HG02610 (cell line): ENCODE results near the gene CDH22.

Source experiments
- ATAC-seq: cut with Tn5 transposase; IDR thresholded peaks from one replicate; pipeline ENCODE4 v1.9.1; 2021; ENCODE audit warnings: mild to moderate bottlenecking, moderate library complexity; ENCODE audit not compliant: unreplicated experiment

Gene CDH22

DNA sequence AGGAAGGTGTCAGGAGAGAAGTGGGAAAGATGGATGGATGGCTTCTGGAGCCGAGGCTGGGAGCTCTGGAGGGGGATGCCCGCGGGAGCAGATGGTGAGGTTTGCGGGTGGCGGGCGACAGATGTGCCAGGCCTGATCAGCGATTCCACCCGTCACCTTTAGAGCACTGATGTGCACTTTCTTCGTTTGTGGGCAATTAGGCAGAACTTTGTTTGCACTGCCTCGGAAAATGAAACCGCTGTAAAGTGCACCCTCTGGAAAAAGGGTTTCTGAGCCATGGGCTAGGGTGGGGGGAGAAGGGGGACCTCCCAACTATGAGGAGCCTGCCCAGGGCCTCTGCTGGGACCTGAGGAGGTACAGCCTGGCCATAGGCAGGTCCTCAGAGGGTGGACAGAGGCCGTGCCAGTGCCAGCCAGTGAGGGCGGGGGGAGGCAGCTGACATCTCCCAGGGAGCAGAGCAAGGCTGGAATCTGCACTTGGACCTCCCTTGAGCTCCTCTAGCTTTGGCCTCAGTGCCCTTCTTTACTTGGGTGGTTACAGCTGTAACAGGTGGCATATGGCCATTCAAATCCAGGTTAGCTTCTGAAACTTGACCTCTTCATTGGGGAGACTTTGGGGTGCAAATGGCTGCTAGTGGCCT is 131.4 kb downstream of the CDH22 start:
- ATAC-seq = no peak

DNA sequence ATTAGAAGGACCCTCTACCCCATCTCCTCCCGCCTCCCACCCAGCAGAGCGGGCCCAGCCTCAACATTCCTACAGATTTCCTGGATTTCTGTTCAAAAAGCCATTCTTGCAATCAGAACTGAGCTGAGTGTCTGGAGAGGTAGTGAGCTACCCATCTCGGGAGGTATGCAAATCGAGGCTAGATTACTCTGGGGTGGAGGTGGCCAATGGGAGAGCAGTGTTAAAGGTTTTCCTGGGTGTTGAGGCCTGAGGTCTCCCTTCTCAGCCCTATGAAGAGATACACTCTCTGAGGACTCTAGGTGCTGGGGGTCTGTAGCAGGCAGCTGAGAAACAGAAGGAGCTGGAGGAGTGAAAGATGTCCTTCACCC is 133.2 kb downstream of the CDH22 start:
- no peak for ATAC-seq

- ATAC-seq = no peak
Measured at GRCh38 chr20:46174469-46175126, 133.7 kb downstream of the CDH22 start.

- ATAC-seq = no peak
Measured at GRCh38 chr20:46173652-46174468, 134.4 kb downstream of the CDH22 start.

DNA sequence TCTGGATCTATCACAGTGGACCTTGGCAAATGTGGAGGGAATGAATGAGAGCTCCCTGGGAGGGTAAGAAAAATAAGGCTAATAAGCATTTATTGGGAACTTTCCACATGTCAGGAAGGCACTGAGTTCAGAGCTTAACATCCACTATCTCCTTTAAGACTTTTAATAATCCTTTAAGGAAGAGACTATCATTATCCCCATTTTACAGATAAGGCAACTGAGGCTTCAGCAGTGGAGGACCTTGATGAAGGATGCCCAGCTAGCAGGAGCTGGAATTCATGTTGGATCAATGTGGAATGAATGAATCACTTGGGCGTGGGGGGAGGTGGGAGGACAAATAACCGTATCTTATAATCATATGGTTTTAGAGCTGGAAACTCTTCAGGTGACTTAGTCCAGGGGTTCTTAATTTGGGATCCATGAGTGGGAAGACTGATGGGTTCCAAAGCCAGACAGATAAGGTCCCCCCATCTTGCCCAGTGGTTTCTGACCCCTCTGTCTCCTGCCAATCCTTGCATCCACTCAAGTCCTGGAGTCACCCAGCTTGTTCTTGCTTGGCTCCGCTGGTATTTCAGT is 135.2 kb downstream of the CDH22 start:
- no peak for ATAC-seq

GRCh38 chr20:46172455-46172854 is 135.8 kb downstream of the CDH22 start:
- no peak for ATAC-seq

- ATAC-seq = no peak
Measured at GRCh38 chr20:46171909-46172308, 136.4 kb downstream of the CDH22 start.

DNA sequence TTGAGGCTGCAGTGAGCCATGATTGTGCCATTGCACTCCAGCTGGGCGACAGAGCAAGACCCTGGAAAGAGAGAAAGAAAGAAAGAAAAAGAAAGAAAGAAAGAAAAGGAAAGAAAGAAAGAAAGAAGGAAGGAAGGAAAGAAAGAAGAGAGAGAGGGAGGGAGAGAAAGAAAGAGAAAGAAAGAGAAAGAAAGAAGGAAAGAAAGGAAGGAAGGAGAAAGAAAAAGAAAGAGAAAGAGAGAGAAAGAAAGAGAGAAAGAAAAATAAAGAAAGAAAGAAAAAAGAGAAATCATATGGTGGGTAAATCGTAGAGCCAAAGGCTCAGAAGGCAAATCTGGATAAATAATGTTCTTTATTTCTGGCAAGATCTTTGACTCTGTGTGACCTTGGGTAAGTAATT is 136.8 kb downstream of the CDH22 start:
- no peak for ATAC-seq

GRCh38 chr20:46169245-46170171 is 138.8 kb downstream of the CDH22 start:
- no peak for ATAC-seq

DNA sequence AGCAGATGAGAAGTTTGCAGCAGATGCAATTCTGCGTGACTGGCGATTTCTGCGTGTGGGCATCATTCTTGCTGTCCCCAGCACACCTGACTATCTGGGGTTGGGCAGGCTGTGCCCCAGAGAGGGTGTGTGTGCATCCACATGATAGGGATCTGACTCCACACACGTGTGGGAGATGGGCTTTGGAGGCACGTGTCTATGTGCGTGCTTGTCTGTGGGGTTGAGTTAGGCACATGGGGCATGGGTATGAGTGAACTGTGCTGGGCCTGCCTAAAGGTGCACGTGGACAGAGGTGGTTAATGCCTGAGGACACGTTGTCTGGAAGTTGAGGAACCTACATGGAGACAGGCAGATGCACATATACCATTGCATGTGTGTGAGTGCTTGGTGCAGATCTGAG is 139.9 kb downstream of the CDH22 start:
- no peak for ATAC-seq

GRCh38 chr20:46167080-46167479 is 141.2 kb downstream of the CDH22 start:
- ATAC-seq = no peak

- ATAC-seq = no peak
Measured at GRCh38 chr20:46164254-46164653, 144.0 kb downstream of the CDH22 start.

- no peak for ATAC-seq
Measured at GRCh38 chr20:46161921-46162320, 146.4 kb downstream of the CDH22 start.

DNA sequence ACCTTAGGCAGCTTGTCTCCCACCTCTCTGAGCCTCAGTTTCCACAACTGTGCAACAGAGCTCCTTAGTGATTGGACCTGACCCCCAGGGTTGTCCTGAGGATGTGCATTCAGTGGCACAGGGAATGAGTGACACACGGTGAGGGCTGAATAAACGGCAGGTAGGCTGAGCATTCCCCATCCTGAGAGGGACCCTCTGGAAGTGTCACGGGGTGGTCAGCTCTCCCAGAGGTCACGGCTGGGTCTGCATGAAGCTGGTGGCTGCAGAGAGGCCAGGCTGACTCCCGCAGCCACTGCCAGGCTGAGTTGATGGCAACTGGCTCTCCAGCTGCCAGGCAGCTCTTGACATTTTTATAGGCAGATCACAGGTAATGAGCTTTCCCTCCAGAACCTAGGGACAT is 147.6 kb downstream of the CDH22 start:
- no peak for ATAC-seq

DNA sequence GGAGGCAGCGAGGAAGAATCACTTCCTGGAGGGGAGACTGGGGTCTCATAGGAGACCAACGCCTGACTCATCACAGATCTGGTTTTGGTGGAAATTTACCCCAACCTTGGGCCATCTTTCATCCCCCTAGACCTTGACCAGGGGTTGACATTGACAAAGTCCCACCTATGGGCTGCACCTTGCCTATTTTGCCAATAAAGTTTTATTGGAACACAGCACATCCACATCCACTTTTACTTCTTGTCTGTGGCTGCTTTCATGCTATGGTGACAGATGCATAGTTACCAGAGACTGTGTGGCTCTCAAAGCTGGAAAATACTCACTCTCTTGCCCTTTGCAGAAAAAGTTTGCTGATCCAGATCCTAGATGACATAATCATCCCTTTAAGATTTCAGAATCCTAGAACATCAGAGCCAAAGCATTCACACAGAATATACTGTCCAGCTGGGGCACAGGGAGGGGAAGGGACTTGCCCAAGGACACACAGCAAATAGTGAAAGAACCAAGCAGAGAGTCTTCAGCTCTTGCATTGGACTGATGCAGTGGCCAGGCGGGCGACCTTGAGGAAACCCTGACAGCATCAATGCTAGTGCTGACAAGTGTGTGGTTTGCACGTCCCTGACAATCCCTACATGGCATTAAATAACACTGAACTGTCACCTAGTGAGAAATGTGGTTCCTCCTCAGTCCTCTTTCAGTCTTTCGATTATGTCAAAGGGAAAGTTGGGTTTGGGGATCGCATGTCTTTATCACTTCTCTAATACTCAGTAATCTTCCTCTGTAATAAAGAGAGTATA is 149.0 kb downstream of the CDH22 start:
- ATAC-seq = no peak

DNA sequence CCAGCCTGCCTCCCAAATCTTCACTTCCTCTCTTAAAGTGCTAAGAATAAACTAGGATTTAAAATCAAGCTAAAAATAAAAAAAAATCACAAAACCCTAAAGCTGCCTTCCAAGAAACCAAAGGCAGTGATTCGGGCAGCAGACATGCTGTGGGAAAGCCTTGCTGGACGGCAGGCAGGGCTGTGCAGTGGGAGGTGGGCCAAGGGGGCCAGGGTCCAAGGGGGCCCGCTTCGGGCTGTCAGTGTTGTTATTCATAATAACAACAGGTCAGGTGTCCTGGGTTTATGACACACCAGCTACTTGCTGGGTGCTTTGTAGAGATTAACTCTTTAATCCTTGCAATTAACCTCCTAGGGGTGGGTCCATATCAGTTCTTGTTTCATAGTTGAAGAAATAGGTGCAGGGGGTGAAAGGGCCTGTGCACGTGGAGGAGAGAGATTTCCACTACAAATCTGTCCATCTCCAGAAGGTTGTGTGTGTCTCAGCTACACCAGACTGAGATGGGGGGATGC is 149.8 kb downstream of the CDH22 start:
- ATAC-seq = no peak

DNA sequence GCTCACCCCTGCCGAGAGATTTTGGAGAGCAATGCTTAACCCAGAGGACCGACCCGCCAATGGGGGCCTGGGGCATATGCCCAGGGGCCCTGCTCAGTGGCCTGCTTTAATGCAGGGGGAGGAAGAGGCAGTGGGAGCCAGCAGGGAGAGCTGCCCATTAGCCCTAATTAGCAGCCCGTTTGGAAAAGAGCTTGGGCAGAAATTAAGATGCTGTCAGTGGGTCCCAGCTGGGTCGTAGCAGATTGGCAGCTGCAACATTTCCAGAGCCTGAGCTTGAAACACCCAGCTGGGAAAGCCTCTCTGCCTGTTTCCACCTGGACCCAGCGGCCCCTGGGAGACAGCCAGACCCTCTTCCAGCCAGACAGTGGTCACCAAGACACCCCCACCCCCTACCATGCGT is 150.7 kb downstream of the CDH22 start:
- ATAC-seq = no peak

DNA sequence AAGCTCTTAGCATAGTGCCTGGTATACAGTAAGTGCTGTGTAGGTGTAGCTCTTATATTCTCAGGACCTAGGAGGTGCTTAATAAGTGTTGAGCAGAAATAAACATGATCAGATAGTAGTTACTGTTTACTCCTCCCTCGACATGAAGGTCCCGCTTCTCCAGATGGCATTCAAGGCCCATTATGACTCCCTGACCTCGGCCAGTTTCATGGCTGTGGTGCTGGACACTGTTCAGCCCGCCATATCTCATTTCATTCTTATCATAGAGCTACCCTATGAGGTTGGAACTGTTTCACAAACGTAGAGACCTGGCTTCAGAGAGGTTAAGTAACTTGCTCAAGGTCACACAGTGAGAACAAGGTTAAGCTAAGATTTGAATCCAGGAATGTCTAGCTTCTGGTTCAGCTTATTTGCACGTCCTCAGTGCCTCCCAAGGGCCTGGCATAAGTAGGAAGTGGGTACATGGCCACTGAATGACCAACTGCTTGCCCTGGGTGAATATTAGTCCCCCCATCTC is 151.2 kb downstream of the CDH22 start:
- ATAC-seq = no peak

DNA sequence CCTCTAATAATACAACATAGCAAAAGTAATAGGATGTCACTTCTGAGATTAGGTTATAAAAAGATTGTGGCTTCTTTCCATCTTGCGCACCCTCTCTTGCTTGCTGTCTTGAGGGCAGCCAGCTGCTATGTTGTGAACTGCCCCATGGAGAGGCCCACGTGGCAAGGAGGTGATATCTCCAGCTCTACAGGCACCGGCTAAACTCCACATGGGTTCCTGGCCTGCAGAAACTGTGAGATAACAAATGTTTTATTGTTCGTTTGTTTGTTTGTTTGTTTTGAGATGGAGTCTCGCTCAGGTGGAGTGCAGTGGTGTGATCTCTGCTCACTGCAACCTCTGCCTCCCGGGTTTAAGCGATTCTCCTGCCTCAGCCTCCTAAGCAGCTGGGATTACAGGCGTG is 152.2 kb downstream of the CDH22 start:
- no peak for ATAC-seq
